Stimulated activated CD4-positive, alpha-beta T cell treated with anti-CD3 and anti-CD28 coated beads, Interleukin-1b, Interleukin-23, amount 100 ng/mL, for 24 hours (primary cell): ENCODE results near the gene AGBL1.

Experiments
- DNase-seq, 4 experiments: peaks; one replicate each; pipeline ENCODE4 v3.0.0-alpha.2; 2020; ENCODE audit warnings: low read depth in 4 of 4, low spot score in 1 of 4

Gene AGBL1

GRCh38 chr15:86079508-86080266, at the start of gene AGBL1:
TSS of gene AGBL1 (plus strand) at chr15:86079871.
- no peak for DNase-seq

DNA sequence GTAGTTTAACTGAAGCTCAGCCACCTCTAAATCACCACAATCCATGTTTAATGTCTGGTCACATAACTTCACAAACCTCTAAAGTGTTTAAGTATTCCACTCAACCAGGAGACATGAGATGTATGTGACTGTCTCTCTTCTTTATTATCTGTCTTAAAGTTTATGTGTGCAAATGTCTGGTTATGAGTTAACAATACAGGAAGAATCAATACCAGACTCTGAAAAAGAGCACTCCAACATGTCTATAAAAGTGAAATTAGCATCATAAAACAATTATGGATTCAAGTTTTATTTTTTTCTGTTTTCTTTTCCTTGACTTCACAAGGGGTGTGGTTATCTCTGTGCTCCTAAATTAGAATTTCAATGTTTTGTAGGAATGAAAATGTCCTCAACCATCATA, 44.8 kb upstream of the AGBL1 start:
- no peak for DNase-seq

DNA sequence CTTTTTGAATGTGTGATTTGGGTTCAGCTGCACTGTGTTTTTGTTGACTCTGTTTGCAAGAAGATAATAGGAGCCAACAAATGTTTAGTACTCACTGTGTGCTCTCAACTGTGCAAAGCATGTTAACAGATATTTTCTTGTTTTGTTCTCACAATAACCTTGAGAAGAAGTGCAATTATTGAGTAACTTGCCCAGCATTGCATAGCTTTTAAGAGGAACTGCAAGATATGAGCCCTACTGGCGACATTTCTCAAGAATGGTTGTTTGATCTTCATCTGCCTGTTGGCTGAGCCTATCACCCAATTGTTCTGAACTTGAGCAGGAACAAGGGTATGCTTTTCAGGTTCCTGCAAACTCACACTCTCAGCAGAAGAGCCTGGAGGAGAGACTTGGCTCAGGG, 43.4 kb upstream of the AGBL1 start:
- no peak for DNase-seq

- no peak for DNase-seq
Observed at GRCh38 chr15:86038491-86038890, 41.2 kb upstream of the AGBL1 start.

DNA sequence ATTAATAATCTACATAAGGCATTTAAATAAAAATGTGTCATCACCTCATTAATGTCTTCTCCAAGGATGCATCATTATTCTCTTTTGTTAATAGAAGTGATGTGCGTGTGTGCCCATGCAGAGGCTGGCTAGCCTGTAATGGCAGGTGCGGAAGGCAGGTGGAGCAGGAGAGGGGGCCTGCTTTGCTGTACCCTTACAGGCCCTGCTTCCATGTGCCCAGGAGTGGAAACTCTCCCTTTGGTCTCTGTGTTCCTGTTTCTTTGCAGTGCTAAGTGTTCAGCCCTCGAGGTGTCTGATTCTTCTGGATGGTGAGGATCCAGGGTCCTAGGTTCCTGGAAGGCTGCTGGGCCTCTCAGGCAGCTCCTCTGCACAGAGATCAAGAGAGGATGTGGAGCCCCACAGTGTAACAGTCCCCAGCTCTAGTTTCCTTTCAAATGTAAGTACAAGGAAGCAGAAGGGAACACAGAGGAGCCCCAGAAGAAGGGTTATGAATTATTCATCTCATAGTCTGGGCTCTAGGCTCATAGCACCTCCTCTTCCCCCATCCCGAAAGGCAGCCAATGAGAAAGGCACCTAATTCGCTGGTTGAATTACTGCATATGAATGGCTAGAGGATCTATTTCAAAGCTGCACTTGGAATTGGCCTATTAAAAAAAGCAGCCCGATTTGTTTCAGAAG, 39.2 kb upstream of the AGBL1 start:
- no peak for DNase-seq

DNA sequence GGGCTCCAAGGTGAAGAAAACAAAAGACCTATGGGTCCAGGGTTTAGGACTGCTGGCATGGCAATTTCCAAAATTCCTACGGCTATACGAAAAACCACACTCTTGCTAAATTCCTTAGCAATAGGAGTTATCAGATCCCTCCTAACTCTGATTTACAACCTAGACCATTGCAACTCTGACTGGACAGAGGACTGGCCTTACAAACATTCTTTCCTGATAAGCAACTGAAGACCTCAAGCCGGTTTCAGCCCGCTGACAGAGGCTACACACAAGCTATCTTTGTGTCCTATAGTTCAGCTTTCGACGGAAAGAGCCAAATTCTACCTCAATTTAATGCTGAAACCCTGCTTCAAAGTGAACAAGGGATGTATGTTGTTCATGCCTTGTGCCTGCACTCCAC, 38.3 kb upstream of the AGBL1 start:
- DNase-seq, result no peak

GRCh38 chr15:86042226-86042625, 37.4 kb upstream of the AGBL1 start:
- no peak for DNase-seq

DNA sequence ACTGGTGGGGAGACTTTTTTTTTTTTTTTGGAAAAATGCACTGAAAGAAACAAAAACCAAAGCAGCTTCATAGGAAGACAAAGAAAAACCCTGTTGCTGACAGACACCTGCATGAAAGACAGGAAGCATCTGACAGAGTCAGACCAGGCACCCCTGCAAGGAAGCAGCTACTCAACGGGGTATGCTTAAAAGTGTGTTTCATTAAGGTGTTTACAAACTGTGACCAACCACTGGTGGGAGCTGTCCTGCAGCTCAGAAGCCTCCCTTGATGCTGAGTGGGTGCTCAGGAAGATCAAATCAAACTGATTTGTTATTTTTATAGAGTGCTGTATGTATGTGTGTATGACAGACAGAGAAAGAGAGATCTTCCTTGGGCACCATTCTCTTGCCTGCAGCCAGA, 34.7 kb upstream of the AGBL1 start:
- DNase-seq, result no peak

DNA sequence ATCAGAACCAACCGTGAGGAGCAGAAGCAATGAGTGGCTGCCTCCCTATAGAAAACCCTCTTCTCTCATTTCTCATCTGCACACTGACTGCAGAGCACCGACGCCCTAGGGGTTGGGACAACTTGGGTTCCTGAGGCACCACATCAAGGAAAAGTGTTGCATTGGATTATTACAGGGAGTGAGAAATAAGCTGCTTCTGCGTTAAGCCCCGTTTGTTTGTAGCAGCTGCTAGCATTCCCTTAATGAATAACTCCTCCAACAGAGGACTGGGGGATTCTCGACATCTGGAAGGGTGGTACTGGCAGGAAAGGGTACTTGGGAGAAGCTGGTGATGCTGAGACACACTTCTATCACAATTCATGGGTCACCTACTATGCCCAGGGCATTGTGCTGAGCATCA, 25.3 kb upstream of the AGBL1 start:
- DNase-seq, result no peak

- DNase-seq, result no peak
Observed at GRCh38 chr15:86055688-86056087, 24.0 kb upstream of the AGBL1 start.

DNA sequence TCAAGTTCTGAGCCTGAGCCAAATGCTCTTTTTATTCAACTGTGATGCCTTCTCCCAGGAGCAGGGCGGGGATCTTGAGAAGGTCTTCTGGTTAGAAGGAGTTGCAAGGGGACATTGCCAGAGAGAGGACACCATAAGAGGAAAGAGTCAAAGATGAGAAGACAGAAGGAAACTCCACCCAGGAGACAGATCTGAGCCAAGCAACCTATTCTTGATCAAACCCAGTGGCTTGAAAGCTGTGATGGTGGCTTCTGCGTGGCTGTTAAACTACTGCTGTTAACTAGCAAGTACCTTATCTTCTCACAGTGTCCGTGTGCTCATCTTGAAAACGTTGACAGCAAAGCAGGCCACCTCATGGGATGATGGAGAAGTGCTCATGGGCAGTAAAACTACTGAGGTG, 19.8 kb upstream of the AGBL1 start:
- no peak for DNase-seq

DNA sequence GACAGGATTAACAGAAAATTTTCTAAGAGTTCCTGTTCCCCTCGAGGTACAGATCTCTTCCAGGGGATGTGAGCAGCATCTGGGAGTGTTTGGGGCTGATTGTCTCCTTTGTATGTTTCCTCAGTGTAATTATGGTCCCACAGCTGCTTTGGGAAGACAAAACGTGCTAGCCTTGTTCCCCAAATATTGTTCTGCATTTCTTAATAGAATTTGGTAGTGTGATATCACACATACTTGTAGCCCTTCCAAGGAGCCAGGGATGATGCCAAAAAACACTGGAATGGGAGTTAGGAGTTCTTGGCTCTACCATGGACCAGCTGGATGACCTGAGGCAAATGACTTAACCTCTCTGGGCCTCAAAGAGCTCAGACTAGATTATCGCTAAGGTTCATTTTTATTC, 19.0 kb upstream of the AGBL1 start:
- no peak for DNase-seq

GRCh38 chr15:86061581-86061980, 18.1 kb upstream of the AGBL1 start:
- no peak for DNase-seq

DNA sequence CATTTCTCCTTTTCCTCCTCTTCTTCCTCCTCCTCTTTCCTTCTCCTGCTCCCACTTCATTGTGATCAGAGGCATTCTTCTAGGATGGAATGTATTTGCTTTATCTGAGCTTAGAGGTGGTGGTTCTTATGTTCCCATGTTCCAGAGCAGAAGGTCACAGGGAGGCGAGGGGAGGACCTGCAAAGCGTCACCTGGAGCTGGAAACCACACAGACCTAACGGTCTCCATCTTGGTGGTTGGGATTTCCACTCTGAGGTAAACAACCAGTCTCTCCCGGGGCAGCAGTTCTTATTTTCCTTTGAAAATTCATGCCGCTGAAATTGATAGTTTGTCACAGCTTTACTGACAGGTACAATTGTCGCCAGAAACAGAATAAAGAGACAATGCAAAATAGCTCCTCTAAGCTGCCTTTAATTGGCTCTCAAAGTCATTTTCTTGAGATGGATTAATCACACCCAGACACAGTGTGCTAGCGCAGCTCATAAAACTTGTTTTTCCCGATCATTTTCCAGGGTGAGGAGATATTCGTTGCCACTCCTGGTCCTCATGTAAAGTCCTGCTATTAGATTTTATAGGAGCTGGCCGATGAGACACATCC, 16.9 kb upstream of the AGBL1 start:
- no peak for DNase-seq

GRCh38 chr15:86063356-86064095, 16.1 kb upstream of the AGBL1 start:
- DNase-seq, result no peak

DNA sequence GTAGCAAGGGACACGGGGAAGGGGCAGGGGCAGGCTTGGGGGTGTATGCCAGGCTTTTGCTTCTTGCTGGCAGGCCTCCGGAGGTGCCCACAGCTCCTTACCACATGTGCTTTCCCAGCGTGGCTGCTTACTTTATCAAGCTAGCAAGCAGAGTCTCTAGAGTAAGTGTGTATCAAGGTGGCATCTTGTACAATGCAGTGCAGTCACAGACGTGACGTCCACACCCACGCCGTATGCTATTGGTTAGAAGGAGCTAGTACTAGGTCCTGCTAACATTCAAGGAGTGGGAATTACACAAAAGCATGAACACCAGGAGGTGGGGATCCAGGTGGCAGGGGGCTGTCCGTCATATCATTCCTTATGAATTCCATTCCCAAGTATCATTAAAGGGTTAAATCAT, 15.3 kb upstream of the AGBL1 start:
- no peak for DNase-seq

GRCh38 chr15:86066174-86066834, 13.4 kb upstream of the AGBL1 start:
- DNase-seq, result no peak

DNA sequence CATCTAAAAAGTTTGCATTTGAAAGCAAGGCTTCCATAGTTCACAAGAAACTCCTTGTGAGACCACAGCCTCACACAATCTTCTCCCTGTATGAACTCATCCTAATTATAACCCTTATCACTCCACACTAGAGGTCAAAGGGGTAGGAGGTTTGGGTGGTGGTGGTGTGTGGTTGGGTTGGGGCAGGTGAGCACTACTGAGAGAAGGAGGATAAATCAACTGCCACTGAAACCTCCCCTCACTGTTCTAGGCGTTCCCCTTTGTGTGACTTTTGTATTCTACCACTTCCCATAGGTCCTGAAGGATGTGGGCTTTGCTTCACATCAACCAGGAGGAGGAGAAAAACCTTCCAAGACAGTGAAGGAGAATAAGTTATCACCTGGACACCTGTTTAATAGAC, 6.4 kb upstream of the AGBL1 start:
- no peak for DNase-seq

GRCh38 chr15:86076468-86076867, 3.2 kb upstream of the AGBL1 start:
- DNase-seq, result no peak

DNA sequence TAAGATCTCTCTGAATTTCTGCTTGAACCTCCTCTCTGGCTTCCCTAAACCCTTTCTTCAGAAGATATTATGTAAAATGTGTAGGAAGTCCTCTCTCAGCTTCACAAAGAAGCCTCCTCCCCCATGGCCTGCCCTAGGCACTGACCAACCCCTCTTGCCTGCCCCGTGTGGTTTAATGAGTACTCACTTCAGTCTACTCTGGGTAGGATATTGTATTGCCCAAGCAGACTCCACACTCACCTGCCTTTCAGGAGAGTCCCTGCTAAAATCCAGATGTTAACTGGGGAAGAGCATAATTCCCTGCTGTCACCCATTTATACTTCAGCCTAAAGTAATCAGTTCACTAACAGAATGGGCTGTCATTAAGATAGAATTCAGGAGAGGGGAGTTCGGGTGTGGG, 2.6 kb upstream of the AGBL1 start:
- DNase-seq, result no peak

- DNase-seq, result no peak
Observed at GRCh38 chr15:86080302-86080701, 631 bp downstream of the AGBL1 start.
